GM03348 (cell line): ENCODE data around the gene ARL6IP1.
"Not testable (repeated sequence)": the region's sequence is repeated elsewhere in the genome, so short reads cannot be mapped to it uniquely, and the experiment has no call there.

Experiments used
- DNase-seq: peaks from one replicate; pipeline ENCODE4 v3.0.0; 2012; ENCODE audit warnings: low spot score

The ARL6IP1 gene

GRCh38 chr16:18759598-18760520 is 41.5 kb downstream of the ARL6IP1 start:
- not testable (repeated sequence) for DNase-seq

- DNase-seq, result not testable (repeated sequence)
Observed at GRCh38 chr16:18757960-18758660, 43.2 kb downstream of the ARL6IP1 start.

GRCh38 chr16:18756639-18757038 is 44.7 kb downstream of the ARL6IP1 start:
- not testable (repeated sequence) for DNase-seq

- not testable (repeated sequence) for DNase-seq
Observed at GRCh38 chr16:18742870-18743269, 58.5 kb downstream of the ARL6IP1 start.
